ENCODE results near the gene EIF4B. TPM values are rescaled to one million over a fixed set of nuclear protein-coding genes. Genes with fewer than 3 reads are reported as not detected.
A peak's percentile ranks its signal among the peaks of the same experiment; 100 is the strongest.

Gene EIF4B
- total and polyA plus RNA-seq, 2 of the 8 experiments (the other 6 are each of a cell fraction or from before 2014, with no cell fraction given) = 269 to 816 TPM

DNA sequence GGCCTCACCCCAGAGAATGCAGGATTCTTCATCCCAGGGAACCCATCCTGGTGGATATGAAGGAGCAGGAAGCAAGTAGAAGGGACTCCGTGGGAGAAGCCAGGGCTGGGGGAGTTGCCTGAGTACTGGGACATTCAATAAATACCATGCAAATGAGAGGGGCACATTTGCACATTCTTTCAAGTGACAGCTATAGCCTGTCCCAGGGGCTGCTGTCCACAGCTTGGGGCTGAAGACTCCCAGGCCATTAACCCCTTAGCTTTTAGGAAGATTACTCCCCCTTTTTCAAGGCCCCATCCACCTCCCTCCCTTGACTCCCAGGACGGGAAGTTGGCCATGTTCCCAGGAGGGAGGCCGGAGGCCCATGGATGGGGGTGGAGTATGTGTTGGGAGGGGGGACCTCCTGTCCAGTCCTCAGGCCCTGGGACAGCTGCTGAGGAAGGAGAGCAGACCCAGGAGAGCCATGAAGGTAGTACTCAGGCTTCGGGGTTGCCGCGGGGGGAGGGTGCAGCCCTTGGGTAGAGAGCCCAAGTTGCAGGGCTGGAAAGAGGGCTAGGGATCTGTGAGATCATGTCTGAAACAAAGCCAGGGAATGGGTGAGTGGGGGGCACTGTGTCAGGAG lies 42.6 kb downstream of the EIF4B start (continued):
- no peak for TF ChIP-seq KDM5A (IDR thresholded peaks at IDR 0.05; ENCODE audit: low read length)
- TF ChIP-seq SIN3A (conservative IDR thresholded peaks at IDR 0.05 in 1 of 2, IDR thresholded peaks at IDR 0.05 in 1 of 2; ENCODE audit: low read depth in 1 of 2, low read length in 2 of 2) = peak; percentile 99
- no peak for TF ChIP-seq RNF2 (IDR thresholded peaks at IDR 0.05; ENCODE audit: borderline replicate concordance, low read depth, low read length, missing control alignments, poor library complexity, severe bottlenecking)
